DMS153 treated with DMSO at 0.1 percent for 48 hours (cell line): Measurements from ENCODE around the gene ATRX.
"Not testable (repeated sequence)": the region's sequence is repeated elsewhere in the genome, so short reads cannot be mapped to it uniquely, and the experiment has no call there.

ENCODE experiments used
- DNase-seq: peaks from one replicate; lab custom pipeline; 2025; ENCODE audit not compliant: unreplicated experiment; lab: John Stamatoyannopoulos, UW

The ATRX gene

DNA sequence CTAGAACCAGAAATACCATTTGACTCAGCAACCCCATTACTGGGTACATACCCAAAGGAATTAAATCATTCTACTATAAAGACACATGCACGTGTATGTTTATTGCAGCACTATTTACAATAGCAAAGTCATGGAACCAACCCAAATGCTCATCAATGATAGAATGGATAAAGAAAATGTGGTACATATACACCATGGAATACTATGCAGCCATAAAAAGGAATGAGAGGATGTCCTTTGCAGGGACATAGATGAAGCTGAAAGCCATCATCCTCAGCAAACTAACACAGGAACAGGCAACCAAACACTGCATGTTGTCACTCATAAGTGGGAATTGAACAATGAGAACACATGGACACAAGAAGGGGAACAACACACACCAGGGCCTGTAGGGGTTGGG, 285.9 kb downstream of the ATRX start:
- not testable (repeated sequence) for DNase-seq

GRCh38 chrX:77493677-77494553, 292.1 kb downstream of the ATRX start:
- DNase-seq = no peak

DNA sequence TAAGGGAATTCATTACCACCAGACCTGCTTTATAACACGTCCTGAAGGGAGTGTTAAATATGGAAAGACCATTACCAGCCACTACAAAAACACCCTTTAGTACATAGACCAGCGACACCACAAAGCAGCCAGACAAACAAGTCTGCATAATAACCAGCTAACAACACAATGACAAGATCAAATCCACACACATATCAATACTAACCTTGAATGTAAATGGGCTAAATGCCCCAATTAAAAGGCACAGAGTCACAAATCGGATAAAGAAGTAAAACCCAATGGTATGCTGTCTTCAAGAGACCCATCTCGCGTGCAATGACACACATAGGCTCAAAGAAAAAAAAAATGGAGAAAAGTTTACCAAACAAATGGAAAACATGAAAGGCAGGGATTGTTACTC, 302.0 kb downstream of the ATRX start:
- DNase-seq = no peak

DNA sequence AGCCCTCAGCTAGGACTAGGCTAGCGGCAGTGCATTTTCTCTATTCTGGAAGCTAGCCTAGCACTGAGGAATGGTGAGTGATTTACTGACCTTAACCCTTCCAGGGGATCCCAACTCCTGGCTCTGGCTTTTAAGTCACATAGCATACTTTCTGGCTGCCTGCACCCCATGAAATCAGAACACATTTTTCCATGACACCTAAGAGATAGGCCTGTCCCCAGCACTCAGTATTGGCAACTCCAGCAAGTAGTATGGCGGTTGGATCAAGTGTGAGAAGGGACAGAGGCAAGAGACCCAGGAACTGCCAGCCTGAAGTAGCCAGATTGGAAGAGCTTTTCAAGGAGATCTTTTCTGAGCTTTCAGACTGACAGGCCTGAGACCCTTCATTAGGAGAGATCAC, 330.6 kb downstream of the ATRX start:
- no peak for DNase-seq
